ENCODE data around the gene ABCG1.

The ABCG1 gene

GRCh38 chr21:42193131-42193671 lies 25.7 kb upstream of the ABCG1 start:
- DNase-seq: no peak

DNA sequence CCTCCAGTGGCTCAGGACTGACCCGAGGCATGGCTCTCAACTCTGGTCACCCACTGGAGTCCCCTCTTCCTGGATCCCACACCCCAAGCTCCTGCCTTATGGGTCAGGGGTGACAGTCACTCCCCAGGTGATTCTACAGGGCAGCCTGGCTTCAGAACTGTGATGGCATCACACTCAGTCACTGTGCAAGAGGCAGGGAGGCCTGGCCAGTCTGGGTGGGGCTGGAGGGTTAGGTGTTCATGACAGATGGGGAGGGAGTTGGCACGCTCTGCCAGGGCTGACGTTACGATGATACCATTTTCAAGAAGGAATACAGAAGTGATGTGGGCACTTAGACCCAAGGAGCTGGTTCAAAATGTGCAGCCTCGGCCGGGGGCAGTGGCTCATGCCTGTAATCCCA lies 25.2 kb upstream of the ABCG1 start:
- DNase-seq: no peak

- DNase-seq: no peak
Measured at GRCh38 chr21:42194863-42195262, 24.1 kb upstream of the ABCG1 start.

DNA sequence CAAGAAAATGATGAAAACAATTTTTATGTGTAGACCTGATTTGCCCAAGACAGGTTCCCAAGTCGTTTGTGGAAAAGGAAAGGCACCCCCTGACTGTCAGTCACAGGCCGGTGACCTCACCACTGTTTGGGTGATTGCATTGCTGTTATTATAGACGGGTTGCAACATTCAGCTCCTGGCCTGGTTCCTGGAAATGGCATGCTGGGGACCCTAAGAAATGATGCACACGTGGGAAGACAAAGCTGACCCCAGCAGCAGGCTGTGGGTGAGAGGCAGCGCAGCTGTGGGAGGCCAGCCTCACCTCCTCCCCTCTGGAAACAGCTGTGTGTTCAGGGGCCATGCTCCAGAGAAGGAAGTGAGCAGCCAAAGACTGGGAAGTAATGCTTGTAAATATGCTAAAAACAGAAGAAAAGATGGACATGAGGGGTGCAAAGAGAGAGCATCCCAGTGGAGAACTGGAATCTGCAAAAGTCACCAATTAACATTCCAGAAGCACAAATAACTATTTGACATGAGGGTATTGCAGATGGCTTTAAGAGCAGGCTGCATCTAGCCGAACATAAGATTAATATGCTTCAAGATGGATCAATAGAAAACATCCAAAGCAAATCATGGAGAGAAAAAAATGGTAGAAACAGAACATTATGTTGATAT lies 23.4 kb upstream of the ABCG1 start:
- DNase-seq: no peak

DNA sequence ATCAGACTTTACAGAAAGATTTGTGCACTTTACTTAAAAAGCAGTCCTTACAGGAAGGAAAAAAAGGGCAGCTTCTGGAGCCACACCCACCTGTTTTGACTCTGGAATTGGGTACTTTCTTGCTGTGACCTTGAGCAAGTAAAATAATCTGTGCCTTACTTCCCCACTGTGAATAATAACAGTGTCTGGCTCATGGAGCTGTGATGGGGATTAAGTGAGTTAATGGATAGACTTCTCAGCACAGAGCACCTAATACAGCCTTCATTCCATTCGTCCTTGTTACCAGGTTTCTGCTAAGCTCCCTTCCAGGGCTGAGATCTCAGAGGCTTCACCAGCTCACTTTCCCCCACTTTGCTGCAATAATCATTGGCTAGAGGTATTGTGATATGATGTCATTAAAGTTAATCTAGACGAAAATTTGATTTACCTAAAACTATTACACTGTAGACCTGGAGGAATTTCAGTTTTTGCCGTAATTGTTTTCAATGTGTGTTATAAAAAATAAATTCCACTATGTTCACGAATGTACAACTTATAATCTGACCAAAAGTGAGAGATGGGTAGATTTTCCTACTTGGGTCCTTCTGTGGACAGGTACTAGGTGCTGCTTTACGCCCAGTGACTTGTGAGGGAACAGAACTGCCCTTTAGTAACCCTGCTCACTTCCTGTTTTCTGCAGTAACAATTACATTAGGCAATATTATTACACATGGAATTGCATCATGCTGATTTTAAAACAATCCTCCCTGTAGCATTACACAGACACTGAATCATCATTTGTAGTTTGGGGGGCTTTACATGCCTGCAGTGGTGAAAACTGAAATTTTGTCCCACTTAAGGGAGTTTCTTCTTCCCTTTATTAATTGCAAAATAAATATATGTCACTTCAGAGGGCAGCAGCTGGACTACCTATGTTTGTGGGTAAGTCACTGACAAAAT lies 19.7 kb upstream of the ABCG1 start:
- DNase-seq: no peak

GRCh38 chr21:42199868-42200463 lies 19.0 kb upstream of the ABCG1 start:
- DNase-seq: no peak

DNA sequence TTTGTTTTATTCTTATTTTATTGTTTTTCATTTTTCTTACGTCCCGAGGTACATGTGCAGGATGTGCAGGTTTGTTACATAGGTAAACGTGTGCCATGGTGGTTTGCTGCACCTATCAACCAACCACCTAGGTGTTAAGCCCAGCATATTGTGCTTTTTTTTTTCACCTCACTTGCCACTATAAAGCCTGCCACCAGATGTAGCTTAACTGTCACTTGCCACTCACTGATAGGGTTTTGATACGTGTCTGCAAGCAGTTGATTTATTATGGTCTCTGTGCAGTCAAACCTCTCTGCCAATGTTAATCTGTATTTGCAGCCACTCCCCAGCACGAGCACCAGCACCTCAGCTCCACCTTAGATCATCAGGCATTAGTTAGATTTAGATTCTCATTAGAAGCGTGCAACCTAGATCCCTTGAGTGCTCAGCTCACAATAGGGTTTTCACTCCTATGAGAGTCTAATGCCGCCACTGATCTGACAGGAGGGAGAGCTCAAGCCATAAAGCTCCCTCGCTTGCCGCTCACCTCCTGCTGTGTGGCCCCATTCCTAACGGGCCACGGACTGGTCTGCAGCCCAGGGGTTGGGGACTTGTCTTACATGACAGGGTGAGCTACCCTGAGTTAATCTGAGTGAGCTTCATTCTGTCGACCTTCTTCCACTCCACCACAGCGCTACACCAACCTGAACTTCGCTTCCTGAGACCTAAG lies 17.9 kb upstream of the ABCG1 start:
- no peak for DNase-seq

GRCh38 chr21:42201615-42202161 lies 17.3 kb upstream of the ABCG1 start:
- no peak for DNase-seq

- DNase-seq: no peak
Measured at GRCh38 chr21:42202321-42202720, 16.6 kb upstream of the ABCG1 start.

DNA sequence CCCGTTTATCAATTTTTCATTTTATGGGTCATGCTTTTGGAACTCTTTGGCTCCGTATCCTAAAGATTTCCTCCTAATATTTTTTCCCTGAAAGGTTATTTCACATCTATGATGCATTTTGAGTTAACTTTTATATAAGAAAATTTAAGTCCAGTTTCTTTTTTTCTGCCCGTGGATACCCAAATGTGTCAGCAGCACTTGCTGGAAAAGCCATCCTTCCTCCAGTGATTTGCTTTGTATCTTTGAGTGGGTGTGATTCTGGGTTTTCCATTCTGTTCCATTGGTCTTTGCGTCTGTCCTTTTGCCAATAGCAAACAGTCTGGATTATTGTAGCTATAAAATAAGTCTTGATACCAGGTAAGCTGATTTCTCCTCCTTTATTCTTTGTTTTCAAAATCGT lies 15.6 kb upstream of the ABCG1 start:
- no peak for DNase-seq

DNA sequence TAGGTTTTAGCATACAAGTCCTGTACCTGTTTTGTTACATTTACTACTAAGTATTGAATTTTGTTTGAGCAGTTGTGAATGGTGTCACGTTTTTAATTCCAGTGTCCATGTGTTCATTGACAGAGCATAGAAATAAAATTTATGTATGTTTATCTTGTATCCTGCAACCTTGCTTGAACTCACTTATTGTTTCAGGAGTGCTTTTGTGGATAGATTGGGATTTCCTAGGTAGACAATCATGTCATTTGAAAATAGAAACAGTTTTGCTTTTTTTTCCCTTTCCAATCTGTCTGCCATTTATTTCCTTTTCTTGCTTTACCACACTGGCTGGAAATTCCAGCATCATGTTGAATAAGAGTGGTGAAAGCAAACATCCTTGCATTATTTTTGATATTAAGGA lies 15.0 kb upstream of the ABCG1 start:
- no peak for DNase-seq

- no peak for DNase-seq
Measured at GRCh38 chr21:42207426-42207825, 11.5 kb upstream of the ABCG1 start.

DNA sequence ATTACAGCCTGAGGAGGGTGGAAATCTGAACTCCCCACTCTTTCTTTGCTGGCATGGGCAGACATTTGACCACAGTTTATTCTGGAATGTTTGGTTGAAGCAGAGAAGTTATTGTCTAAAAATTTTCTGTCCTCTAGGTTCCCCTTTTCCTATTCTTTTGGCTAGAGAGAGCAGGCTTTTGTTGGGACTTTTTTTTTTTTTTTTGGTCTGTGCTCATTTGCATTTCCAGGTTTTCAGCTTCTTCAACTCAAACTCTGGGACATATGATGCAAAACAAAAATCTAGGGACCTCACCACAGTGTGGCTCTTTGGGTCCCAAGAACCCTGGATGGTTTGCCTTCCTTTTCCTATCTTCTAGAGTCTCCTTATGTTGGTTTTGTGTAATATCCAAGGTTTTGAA lies 10.9 kb upstream of the ABCG1 start:
- no peak for DNase-seq

DNA sequence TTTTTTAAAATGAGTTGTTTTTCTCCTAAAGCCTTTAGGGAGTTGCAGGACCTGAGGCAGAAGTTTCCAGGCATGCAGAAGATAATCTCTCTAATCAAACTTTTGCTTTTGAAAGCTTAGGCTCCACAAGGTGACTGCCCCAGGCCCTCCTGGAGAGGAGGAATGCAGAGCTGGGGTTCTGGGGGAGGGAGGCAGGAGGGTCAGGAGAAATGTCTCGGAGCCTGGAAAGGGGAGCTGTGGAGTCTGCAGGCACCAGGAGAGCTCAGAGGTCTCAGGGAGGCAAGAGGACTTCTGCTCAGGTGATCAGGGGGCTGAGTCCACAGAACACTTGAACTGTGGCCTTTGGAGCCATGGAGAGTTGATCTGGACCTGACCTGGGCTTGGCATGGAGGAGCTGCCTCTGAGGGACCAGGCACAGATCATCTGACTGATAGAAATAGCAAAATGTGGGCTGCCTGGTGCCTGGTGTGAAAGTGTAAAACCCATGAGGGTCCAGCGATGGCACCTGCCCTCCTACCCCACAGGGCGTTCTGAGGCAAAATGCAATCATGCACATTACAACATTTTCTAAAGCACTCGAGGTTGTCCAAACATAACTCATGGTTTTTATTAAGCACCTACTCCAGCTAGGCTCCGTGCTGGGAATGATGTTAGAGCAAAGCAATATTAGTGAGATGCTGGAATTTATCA lies 10.0 kb upstream of the ABCG1 start:
- no peak for DNase-seq

DNA sequence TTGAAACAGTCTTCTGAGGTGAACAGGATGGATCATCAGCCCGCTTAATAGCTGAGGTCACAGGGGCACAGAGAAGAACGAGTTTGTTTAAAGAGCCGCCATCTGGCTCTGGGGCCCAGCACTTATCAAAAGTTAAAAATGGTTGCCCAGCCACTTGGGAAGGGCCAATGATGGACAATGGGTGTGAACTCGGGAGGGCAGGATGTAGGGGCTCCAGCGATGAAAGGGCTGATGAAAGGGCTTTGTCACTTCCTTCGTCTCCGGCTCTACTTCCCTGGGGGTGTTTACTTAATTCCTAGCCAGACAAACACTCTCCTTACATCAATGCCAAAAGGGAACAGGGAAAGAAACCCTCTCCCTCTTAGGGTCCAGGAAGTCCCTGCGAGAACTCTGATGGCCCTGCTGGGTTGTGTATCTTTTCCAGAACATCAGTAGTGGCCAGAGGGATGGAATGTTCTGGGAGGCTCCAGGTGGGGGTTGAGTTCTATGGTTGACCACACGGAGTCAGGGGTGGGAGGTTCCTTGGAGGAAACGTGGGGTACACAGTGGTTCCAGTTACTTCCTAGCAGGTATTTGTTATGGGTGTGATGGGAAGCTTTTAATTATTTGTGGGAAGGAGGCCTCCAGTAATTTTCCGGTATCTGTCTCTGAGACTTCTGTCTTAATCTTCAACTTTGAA lies 9.0 kb upstream of the ABCG1 start:
- no peak for DNase-seq

- DNase-seq: no peak
Measured at GRCh38 chr21:42212266-42212665, 6.7 kb upstream of the ABCG1 start.

DNA sequence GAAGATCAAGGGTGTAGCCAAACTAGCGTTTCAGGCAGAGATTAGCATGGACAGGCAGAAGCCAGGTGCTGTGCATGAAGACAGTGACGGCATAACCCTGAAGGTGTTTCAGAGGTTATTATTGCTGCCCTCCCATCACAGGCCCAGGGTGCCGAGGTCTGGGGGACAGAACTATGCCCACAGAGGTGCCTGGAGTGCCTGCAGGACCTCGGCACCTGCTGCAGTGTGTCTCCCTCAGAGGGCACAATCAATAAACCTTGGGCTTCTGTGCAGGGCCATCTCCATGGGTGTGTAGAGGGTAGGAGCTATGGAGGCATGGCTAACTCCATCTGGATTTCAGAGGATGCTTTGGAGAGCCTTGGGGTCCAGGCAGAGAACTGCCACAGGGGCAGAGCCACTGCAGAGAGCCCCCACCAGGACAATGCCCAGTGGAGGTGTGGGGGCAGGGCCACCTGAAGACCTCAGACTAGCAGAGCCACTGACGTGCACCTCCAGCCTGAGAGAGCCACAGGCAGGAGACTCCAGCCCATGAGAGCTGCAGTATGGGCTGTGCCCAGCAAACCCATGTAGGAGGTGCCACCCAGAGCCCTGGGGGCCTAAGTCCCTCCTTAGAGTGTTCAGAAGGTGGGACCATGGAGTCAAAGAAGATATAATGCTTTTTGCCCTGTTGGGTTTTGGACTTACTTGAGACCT lies 5.7 kb upstream of the ABCG1 start:
- no peak for DNase-seq

- no peak for DNase-seq
Measured at GRCh38 chr21:42214081-42214750, 4.7 kb upstream of the ABCG1 start.

- no peak for DNase-seq
Measured at GRCh38 chr21:42214921-42215320, 4.0 kb upstream of the ABCG1 start.
